NT2/D1 (cell line): ENCODE results near the gene FPGT.

Experiments
- SUZ12 ChIP-seq: IDR thresholded peaks from 2 replicates; pipeline ENCODE4 v1.6.1; 2011; ENCODE audit not compliant: insufficient read length, insufficient read depth; ENCODE audit errors: extremely low read depth
- ZNF274 ChIP-seq: IDR thresholded peaks from 2 replicates; pipeline ENCODE4 v1.6.1; 2011; ENCODE audit warnings: mild to moderate bottlenecking, low read depth, low read length

DNA sequence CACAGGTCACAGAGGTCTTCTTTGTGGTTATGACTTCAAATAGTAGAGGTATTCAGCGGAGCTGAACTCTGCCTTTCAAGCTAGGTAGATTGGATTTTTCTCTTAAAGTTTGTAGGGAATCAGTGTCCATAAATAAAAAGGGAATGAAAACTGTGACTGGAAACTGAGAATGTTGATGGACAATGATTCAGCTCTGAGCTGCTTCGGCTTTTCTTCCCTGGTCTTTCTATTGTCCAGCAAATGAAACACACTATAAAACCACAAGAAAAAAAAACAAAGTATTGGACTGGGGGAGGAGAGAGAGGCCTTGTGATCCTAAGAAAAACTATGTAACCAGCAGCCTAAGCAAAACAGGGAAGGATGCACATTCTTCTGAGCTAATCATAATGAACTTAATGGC lies 48.3 kb downstream of the FPGT start:
- no peak for TF ChIP-seq SUZ12
- TF ChIP-seq ZNF274 = no peak
